Measurements from ENCODE around the gene C11orf71. TPM values are rescaled to one million over a fixed set of nuclear protein-coding genes. Genes with fewer than 3 reads are reported as not detected.
A peak's percentile ranks its signal among the peaks of the same experiment; 100 is the strongest.

The C11orf71 gene
- total and polyA plus RNA-seq, 9 of the 15 experiments (the other 6 are each of a cell fraction or from before 2014, with no cell fraction given) = 2.9 to 15.1 (median 9.1) TPM

DNA sequence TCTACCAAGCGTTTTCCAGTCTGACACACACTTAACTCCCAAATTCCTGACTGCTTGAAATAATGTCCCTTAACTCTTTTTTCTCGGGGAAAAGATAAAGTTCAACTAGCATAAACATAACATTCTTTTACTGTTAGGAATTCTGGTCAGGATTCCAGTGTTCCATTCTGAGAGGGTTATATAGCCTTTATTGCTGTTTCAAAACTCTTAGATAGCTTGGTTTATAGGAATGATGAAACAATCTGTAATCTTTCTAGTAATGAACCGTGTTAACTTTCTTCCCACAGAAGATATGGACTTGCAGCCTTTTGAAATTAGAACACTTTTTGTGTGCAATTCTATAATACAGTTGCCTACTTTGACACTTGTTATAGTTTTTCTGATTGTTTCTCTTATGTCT is 47.6 kb upstream of the C11orf71 start (continued):
- TF ChIP-seq SMARCA4 (IDR thresholded peaks at IDR 0.05) (peak; percentile 39; the same call in 1 of the 2 replicates), MCM2 (IDR thresholded peaks at IDR 0.05; ENCODE audit: low read depth) (no peak), NR2C1 (IDR thresholded peaks at IDR 0.05) (no peak), NR2C1 (tag; IDR thresholded peaks at IDR 0.05) (peak; percentile 9; the same call in 1 of the 2 replicates), CEBPG (CRISPR knock-in tag; IDR thresholded peaks at IDR 0.05) (no peak), CEBPG (tag; conservative IDR thresholded peaks at IDR 0.05 in 1 of 2, IDR thresholded peaks at IDR 0.05 in 1 of 2) (peak; percentile 67 to 95)
- TF ChIP-seq, protein P1, sequence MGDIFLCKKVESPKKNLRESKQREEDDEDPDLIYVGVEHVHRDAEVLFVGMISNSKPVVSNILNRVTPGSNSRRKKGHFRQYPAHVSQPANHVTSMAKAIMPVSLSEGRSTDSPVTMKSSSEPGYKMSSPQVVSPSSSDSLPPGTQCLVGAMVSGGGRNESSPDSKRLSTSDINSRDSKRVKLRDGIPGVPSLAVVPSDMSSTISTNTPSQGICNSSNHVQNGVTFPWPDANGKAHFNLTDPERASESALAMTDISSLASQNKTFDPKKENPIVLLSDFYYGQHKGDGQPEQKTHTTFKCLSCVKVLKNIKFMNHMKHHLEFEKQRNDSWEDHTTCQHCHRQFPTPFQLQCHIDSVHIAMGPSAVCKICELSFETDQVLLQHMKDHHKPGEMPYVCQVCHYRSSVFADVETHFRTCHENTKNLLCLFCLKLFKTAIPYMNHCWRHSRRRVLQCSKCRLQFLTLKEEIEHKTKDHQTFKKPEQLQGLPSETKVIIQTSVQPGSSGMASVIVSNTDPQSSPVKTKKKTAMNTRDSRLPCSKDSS (IDR thresholded peaks at IDR 0.05; ENCODE audit: low read depth, partially characterized antibody) = no peak
- TF ChIP-seq, protein P2, sequence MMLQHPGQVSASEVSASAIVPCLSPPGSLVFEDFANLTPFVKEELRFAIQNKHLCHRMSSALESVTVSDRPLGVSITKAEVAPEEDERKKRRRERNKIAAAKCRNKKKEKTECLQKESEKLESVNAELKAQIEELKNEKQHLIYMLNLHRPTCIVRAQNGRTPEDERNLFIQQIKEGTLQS (IDR thresholded peaks at IDR 0.05) = peak; percentile 76; the same call in 1 of the 2 replicates
- TF ChIP-seq, protein P2 (CRISPR knock-in tag; conservative IDR thresholded peaks at IDR 0.05) = no peak

DNA sequence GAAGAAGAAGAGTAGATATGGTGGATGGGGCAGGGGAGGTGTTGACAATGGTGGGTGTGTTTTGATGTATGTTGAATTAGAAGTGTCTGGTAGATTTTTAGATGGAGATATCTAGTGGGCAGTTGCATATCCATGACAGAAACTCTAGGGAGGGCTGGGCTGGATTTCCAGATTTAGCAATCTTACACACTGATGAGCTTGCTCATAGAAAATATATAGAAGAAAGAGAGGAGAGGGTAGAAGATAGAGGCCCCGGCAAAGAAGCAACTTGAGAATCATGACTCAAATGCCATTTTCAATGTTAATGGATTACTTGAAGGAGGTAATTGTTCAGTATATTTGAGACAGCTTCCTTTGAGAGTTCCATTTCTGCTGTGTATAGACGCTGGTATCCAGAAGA is 47.1 kb upstream of the C11orf71 start:
- no peak overlapping the region for H3K4me2 ChIP-seq (ENCODE audit: insufficient read depth, low read length)
- H3K9me3 ChIP-seq (replicated peaks; ENCODE audit: control insufficient read depth, insufficient read depth, low read depth, low read length) = no peaks in the 10 kb centered on the region
- no peak overlapping the region for H2AFZ ChIP-seq (ENCODE audit: low read depth, low read length)
- no peak for FAIRE-seq
- H3K4me3 ChIP-seq = no peak overlapping the region
- no peaks in the 10 kb centered on the region for H4K20me1 ChIP-seq (replicated peaks; ENCODE audit: control insufficient read depth, insufficient read depth, low read length)
- peaks cover 83% of the 10 kb centered on the region for H3K36me3 ChIP-seq (ENCODE audit: control insufficient read depth, insufficient read depth, low read length)
- ChIA-PET POLR2A (interaction anchor here (1.0 to 1.2 kb wide), 2 partner anchors 9 to 18 kb away, joined by 3 to 4 read pairs; partner anchors contain the start of gene REXO2), CTCF (ENCODE audit: low intra/inter-chr PET ratio) (no interaction called here)
- no peak for ATAC-seq
- intact Hi-C loops (cut with micrococcal nuclease) = no loop called here
- peaks cover 62% of the 10 kb centered on the region for H3K79me2 ChIP-seq (ENCODE audit: control insufficient read depth, insufficient read depth, low read length)
- BruUV-seq (replicated peaks) = no TSS peak
- H3K27me3 ChIP-seq (ENCODE audit: control insufficient read depth in 2 of 2, insufficient read depth in 2 of 2, low read length in 2 of 2) = no peaks in the 10 kb centered on the region
- WGBS (ENCODE audit: insufficient coverage, low coverage, missing lambda C conversion rate) = 97% methylated on average over 2 of the region's 2 CpGs
- H3K4me1 ChIP-seq (replicated peaks in 1 of 2; ENCODE audit: control insufficient read depth in 2 of 2, insufficient read depth in 2 of 2, low read length in 2 of 2) = peaks cover 0 to 17% of the 10 kb centered on the region in 2 experiments
- H3K27ac ChIP-seq (ENCODE audit: extremely low read depth, low read depth, low read length) = peak overlapping the region; percentile 49; the same call in 1 of the 3 replicates
- no peak for DNase-seq (ENCODE audit: extremely low read depth in 1 of 4, low spot score in 3 of 4)
- peak overlapping the region in 1 of 2 experiments; percentile 11; a peak in 1 of 4 replicates for H3K9ac ChIP-seq (ENCODE audit: insufficient read depth in 1 of 2, low read depth in 2 of 2, low read length in 2 of 2)
- in situ Hi-C loops (cut with MboI) = no loop called here
- H3K9me1 ChIP-seq (ENCODE audit: control insufficient read depth, insufficient read depth, low read length) = no peaks in the 10 kb centered on the region
- TF ChIP-seq ZNF175 (CRISPR knock-in tag; IDR thresholded peaks at IDR 0.05; ENCODE audit: low read depth) = peak; percentile 18; the same call in 1 of the 2 replicates
- TF ChIP-seq, protein P3, sequence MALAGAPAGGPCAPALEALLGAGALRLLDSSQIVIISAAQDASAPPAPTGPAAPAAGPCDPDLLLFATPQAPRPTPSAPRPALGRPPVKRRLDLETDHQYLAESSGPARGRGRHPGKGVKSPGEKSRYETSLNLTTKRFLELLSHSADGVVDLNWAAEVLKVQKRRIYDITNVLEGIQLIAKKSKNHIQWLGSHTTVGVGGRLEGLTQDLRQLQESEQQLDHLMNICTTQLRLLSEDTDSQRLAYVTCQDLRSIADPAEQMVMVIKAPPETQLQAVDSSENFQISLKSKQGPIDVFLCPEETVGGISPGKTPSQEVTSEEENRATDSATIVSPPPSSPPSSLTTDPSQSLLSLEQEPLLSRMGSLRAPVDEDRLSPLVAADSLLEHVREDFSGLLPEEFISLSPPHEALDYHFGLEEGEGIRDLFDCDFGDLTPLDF (CRISPR knock-in tag; IDR thresholded peaks at IDR 0.05) = no peak
- peak; percentile 34; the same call in 1 of the 2 replicates for TF ChIP-seq DMBX1 (CRISPR knock-in tag; IDR thresholded peaks at IDR 0.05; ENCODE audit: borderline replicate concordance)
- TF ChIP-seq GTF2E2 (tag; IDR thresholded peaks at IDR 0.05) = peak; percentile 55; the same call in 1 of the 2 replicates
- TF ChIP-seq KLF6 (CRISPR knock-in tag; IDR thresholded peaks at IDR 0.05; ENCODE audit: borderline replicate concordance) = 0 out of 2 replicates have a peak, but pooled peaks have one; percentile 43
- no peak for TF ChIP-seq MAFF (IDR thresholded peaks at IDR 0.05; ENCODE audit: low read length)
- peak; percentile 14; the same call in 1 of the 2 replicates for TF ChIP-seq FOXJ2 (tag; IDR thresholded peaks at IDR 0.05)
- TF ChIP-seq, protein P4, sequence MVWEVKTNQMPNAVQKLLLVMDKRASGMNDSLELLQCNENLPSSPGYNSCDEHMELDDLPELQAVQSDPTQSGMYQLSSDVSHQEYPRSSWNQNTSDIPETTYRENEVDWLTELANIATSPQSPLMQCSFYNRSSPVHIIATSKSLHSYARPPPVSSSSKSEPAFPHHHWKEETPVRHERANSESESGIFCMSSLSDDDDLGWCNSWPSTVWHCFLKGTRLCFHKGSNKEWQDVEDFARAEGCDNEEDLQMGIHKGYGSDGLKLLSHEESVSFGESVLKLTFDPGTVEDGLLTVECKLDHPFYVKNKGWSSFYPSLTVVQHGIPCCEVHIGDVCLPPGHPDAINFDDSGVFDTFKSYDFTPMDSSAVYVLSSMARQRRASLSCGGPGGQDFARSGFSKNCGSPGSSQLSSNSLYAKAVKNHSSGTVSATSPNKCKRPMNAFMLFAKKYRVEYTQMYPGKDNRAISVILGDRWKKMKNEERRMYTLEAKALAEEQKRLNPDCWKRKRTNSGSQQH (CRISPR knock-in tag; IDR thresholded peaks at IDR 0.05) = peak; percentile 57; the same call in 1 of the 2 replicates
